Activated naive CD8-positive, alpha-beta T cell treated with anti-CD3 and anti-CD28 coated beads, Interleukin-2, amount 10 ng/mL, durations not matched to agents 7 days and 5 days (primary cell): ENCODE results near the gene CCN6. TPM values are rescaled to one million over a fixed set of nuclear protein-coding genes. Genes with fewer than 3 reads are reported as not detected.

Source experiments
- ATAC-seq: fragments of 150-1000 bp; cut with Tn5 transposase; one replicate; pipeline ENCODE4 v1.10.0; 2021; ENCODE audit warnings: low read depth, moderate library complexity
- POLR2A ChIA-PET: fragments of 350-600 bp; sonication (Branson Sonifier 250); formaldehyde crosslinking; loops from one replicate; lab custom pipeline; 2021; ENCODE audit warnings: antibody characterized with exemption; lab: Charles Lee
- DNase-seq: peaks from one replicate; pipeline ENCODE4 v3.0.0; 2021
- H3K27ac Mint-ChIP-seq: one replicate; pipeline ENCODE4 v1.8.0; 2022; ENCODE audit warnings: mild to moderate bottlenecking, mixed read lengths
- H3K27me3 Mint-ChIP-seq: one replicate; pipeline ENCODE4 v1.8.0; 2022; ENCODE audit warnings: mild to moderate bottlenecking, moderate library complexity, mixed read lengths
- H3K36me3 Mint-ChIP-seq: one replicate; pipeline ENCODE4 v1.8.0; 2021; ENCODE audit warnings: mild to moderate bottlenecking, mixed read lengths
- H3K4me1 Mint-ChIP-seq: one replicate; pipeline ENCODE4 v1.8.0; 2021; ENCODE audit warnings: mixed read lengths
- H3K4me3 Mint-ChIP-seq: one replicate; pipeline ENCODE4 v1.8.0; 2022; ENCODE audit warnings: mild to moderate bottlenecking, moderate library complexity, mixed read lengths
- H3K9me3 Mint-ChIP-seq: one replicate; pipeline ENCODE4 v1.8.0; 2021; ENCODE audit warnings: mixed read lengths
- total RNA-seq, 2 experiments: library from RNA; stranded (reverse); gene quantifications; one replicate each; pipeline ENCODE4 v1.2.3, GENCODE V29; 2021

Gene CCN6
- not detected for total RNA-seq

DNA sequence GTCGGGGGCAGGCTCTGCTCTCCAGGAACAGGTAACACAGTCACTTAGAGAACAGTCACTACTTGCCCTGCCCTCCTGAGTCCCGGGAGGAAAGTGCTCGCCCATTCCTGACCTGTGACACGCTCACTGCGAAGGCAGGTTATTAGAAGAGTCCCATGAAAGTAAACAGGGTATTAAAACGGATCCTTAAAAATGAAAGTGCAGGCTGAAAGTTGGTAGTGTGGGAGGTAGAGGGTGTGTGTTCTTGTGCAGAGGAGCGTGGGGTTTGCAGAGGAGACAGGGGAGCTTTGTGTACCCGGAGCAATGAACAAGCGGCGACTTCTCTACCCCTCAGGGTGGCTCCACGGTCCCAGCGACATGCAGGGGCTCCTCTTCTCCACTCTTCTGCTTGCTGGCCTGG is at the start of gene CCN6:
CCN6 (plus strand) TSS at position 104 of the 400 bp plus-strand sequence; CDS start at position 358, 254 bp downstream.
- ATAC-seq (no peak), DNase-seq (no peak)
- Mint-ChIP-seq H3K27me3 (peaks cover 6% of the 10 kb centered on the region), H3K4me1 (peaks cover 2% of the 10 kb centered on the region), H3K36me3 (no peaks in the 10 kb centered on the region), H3K27ac (no peak within 1 kb of the TSS), H3K9me3 (no peaks in the 10 kb centered on the region), H3K4me3 (no peak within 1 kb of the TSS)
- POLR2A ChIA-PET: no interaction called here

DNA sequence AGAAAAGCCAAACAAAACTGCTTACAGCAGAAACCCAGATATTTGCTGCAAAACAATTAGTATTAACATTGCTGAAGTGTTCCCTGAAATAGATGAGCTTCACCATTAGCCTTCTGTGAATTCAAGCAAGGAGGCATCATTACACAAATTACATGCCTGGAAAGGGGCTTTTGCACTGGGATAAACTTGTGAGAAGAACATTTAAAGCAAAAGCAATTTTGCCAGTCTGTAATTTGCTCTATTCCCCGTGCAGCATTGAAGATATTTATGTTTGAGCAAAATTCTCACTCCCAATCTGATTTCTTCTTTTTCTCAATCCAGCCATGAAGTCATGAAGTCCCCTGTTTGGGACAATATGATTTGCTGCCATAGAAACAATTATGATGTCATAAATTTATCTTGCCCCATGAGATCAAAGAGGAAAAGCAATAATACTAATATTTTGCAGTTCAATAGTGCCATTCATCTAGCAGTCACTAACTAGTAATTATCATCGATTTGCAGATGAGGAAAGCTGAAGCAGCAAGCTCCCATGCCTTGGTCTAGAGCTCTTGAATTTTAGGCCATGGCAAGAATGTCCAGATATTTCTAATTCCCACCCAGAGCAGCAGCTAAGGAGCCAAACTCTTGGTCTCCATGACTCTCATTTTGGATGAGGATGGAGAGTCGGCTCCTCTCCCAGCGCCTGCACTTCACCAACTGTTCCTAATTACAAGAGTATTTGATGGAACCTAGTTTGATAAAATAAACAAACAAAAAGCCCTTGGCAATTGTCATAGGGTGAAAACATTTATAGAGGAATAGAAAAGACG is 49.5 kb upstream of the CCN6 start:
- Mint-ChIP-seq H3K4me3 (no peak overlapping the region), H3K4me1 (peaks cover 3% of the 10 kb centered on the region), H3K9me3 (peaks cover 2% of the 10 kb centered on the region), H3K27me3 (no peaks in the 10 kb centered on the region), H3K36me3 (no peaks in the 10 kb centered on the region), H3K27ac (no peak overlapping the region)
- POLR2A ChIA-PET: no interaction called here
- no peak for DNase-seq
- ATAC-seq: no peak

- DNase-seq (no peak), ATAC-seq (no peak)
- Mint-ChIP-seq H3K27me3 (no peaks in the 10 kb centered on the region), H3K27ac (no peak overlapping the region), H3K36me3 (no peaks in the 10 kb centered on the region), H3K4me1 (peaks cover 3% of the 10 kb centered on the region), H3K9me3 (peaks cover 2% of the 10 kb centered on the region), H3K4me3 (no peak overlapping the region)
- POLR2A ChIA-PET: interaction anchor here (0.5 kb wide), 1 partner anchor 13 kb away, joined by 3 read pairs; no protein-coding TSS in a partner anchor
Measured at GRCh38 chr6:112005013-112005371, 48.9 kb upstream of the CCN6 start.

GRCh38 chr6:112007254-112007653 is 46.6 kb upstream of the CCN6 start:
- ATAC-seq: no peak
- no peaks in the 10 kb centered on the region for H3K9me3 Mint-ChIP-seq
- H3K36me3 Mint-ChIP-seq: no peaks in the 10 kb centered on the region
- DNase-seq: no peak
- no peak overlapping the region for H3K4me3 Mint-ChIP-seq
- H3K27me3 Mint-ChIP-seq: no peaks in the 10 kb centered on the region
- POLR2A ChIA-PET: no interaction called here
- H3K27ac Mint-ChIP-seq: no peak overlapping the region
- peaks cover 6% of the 10 kb centered on the region for H3K4me1 Mint-ChIP-seq

- no peaks in the 10 kb centered on the region for H3K36me3 Mint-ChIP-seq
- H3K4me1 Mint-ChIP-seq: peaks cover 6% of the 10 kb centered on the region
- POLR2A ChIA-PET: no interaction called here
- no peaks in the 10 kb centered on the region for H3K27me3 Mint-ChIP-seq
- no peak for ATAC-seq
- no peak overlapping the region for H3K27ac Mint-ChIP-seq
- no peak overlapping the region for H3K4me3 Mint-ChIP-seq
- no peaks in the 10 kb centered on the region for H3K9me3 Mint-ChIP-seq
- no peak for DNase-seq
Measured at GRCh38 chr6:112007805-112008204, 46.1 kb upstream of the CCN6 start.

DNA sequence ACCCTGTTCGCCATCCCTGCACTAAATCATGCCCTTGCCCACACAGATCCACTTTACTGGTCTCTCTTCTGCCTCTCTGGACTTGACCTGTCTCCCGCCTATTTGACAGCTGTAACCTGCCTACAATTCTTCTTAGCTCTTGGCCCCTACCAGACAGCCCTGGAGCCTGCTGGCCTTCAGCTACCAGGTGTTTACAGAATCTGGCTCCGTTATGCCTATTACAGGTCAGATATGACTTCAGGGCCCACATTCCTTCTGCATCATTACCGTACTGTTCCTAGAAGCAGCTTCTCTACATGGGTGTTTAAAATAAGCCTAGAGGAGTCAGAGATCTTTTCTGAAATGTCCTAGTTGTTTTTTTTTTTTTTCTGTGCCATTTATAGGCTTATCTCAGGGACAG is 45.4 kb upstream of the CCN6 start:
- H3K36me3 Mint-ChIP-seq: no peaks in the 10 kb centered on the region
- POLR2A ChIA-PET: no interaction called here
- no peak overlapping the region for H3K4me3 Mint-ChIP-seq
- H3K4me1 Mint-ChIP-seq: peaks cover 6% of the 10 kb centered on the region
- ATAC-seq (no peak), DNase-seq (no peak)
- H3K9me3 Mint-ChIP-seq: no peaks in the 10 kb centered on the region
- no peaks in the 10 kb centered on the region for H3K27me3 Mint-ChIP-seq
- H3K27ac Mint-ChIP-seq: no peak overlapping the region

DNA sequence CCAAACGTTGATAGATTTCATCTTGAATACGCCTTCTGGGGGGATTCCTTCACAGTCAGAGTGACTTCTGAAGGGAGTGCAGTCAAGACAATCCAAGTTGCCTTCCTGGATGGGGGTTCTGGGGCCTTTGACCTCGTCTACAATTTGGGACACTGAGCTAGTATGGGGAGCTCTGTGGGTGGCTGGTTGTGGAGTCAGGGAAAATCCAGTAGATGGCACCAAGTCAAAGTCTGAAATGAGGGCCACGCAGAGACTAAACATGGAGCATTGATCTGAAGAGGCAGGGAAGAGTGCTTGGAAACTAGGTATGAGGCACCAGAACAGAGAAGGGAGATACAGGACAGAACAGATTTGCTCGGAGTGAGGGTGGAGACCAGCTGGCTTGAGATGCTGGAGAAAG is 43.6 kb upstream of the CCN6 start:
- POLR2A ChIA-PET: interaction anchor here (1.5 kb wide), 1 partner anchor 32 kb away, joined by 12 read pairs; no protein-coding TSS in a partner anchor
- Mint-ChIP-seq H3K27me3 (no peaks in the 10 kb centered on the region), H3K4me3 (no peak overlapping the region), H3K4me1 (peaks cover 5% of the 10 kb centered on the region), H3K27ac (no peak overlapping the region), H3K36me3 (no peaks in the 10 kb centered on the region), H3K9me3 (no peaks in the 10 kb centered on the region)
- ATAC-seq (peak; percentile 61), DNase-seq (no peak)

DNA sequence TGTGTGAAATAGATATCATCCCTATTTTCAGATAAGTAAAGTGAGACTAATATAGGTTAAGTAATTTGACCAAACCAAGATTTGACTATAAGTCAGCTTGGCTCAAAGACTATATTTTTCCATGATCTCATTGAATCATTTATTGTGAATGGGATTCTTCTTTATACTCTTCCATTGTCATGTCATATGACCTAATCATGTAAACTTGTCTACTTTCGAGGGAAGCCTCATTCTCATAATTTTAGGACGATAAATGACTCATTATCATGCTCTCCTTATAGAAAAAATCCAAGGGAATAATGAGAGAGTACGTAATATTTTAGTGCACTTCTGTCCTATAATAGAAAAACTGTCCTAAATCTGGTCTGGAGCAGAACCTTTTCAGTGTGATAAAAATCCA is 40.9 kb upstream of the CCN6 start:
- ATAC-seq (no peak), DNase-seq (no peak)
- Mint-ChIP-seq H3K9me3 (no peaks in the 10 kb centered on the region), H3K4me1 (peaks cover 11% of the 10 kb centered on the region), H3K4me3 (no peak overlapping the region), H3K27ac (no peak overlapping the region), H3K36me3 (no peaks in the 10 kb centered on the region), H3K27me3 (no peaks in the 10 kb centered on the region)
- POLR2A ChIA-PET: no interaction called here

DNA sequence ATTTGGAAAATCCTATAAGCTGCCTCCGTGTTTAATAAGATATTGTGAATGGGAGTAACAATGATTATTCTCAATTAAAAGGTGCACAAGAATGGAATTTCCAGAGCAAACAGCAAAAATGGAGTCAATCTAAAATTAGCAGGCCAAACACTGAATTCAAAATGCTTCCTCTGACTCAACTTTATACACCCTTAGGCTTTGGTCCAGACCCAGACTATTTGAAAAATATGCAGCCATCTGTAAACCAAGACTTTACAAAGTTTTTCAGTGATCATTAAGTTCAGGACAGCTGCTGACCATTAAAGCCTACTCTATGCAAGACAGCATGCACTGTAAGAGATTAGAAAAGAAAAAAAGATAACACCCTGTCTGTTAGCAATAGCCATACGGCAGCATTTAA is 39.4 kb upstream of the CCN6 start:
- Mint-ChIP-seq H3K4me3 (no peak overlapping the region), H3K9me3 (no peaks in the 10 kb centered on the region), H3K36me3 (no peaks in the 10 kb centered on the region), H3K27me3 (no peaks in the 10 kb centered on the region), H3K27ac (no peak overlapping the region), H3K4me1 (peaks cover 11% of the 10 kb centered on the region)
- ATAC-seq (no peak), DNase-seq (no peak)
- POLR2A ChIA-PET: no interaction called here

DNA sequence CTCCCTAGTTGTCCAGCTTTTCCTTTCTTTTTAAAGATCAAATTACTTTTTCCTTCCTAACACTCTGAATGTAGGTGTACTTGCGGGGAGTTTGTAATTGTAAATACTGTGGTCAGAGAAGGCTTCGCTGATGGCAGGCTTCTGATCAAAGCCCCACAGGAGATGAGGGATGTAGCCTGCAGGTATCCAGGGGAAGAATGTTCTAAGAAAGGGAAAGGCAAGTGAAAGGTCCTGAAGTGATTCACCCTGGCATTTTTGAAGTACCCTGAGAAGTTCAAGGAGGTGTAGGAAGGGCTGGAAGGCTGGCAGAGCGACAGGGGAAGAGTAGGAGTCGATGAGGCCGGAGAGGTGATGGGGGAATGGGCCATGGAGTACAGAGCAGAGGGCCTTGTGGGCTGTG is 38.2 kb upstream of the CCN6 start:
- ATAC-seq: no peak
- DNase-seq: no peak
- peaks cover 8% of the 10 kb centered on the region for H3K4me1 Mint-ChIP-seq
- H3K9me3 Mint-ChIP-seq: no peaks in the 10 kb centered on the region
- H3K4me3 Mint-ChIP-seq: no peak overlapping the region
- no peaks in the 10 kb centered on the region for H3K27me3 Mint-ChIP-seq
- H3K36me3 Mint-ChIP-seq: no peaks in the 10 kb centered on the region
- POLR2A ChIA-PET: no interaction called here
- no peak overlapping the region for H3K27ac Mint-ChIP-seq

DNA sequence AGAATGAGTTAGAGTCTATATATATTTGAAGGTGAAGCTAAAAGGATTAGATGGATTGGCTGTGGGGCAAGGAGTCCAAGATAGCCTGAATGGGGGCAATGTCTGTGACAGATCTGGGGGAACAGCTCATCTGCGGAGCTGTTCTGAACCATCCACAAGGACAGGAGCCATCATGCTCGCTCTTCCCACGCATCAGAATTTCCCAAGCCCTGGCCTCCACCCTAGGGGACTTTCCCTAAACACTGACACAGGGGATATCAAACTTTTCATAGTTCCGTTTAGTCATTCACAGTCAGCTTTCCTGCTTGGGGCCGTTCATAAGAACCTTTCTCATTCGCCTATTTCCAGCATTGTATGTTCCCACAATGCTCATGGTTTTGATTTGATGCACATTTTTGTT is 37.6 kb upstream of the CCN6 start:
- H3K4me1 Mint-ChIP-seq: peaks cover 8% of the 10 kb centered on the region
- no peak overlapping the region for H3K4me3 Mint-ChIP-seq
- POLR2A ChIA-PET: no interaction called here
- no peak overlapping the region for H3K27ac Mint-ChIP-seq
- no peaks in the 10 kb centered on the region for H3K36me3 Mint-ChIP-seq
- H3K27me3 Mint-ChIP-seq: no peaks in the 10 kb centered on the region
- H3K9me3 Mint-ChIP-seq: no peaks in the 10 kb centered on the region
- DNase-seq (no peak), ATAC-seq (no peak)

- H3K27ac Mint-ChIP-seq: no peak overlapping the region
Measured at GRCh38 chr6:112017169-112017568, 36.7 kb upstream of the CCN6 start.

GRCh38 chr6:112017760-112018537 is 36.0 kb upstream of the CCN6 start:
- H3K4me1 Mint-ChIP-seq: peaks cover 8% of the 10 kb centered on the region
- no peaks in the 10 kb centered on the region for H3K9me3 Mint-ChIP-seq
- H3K27ac Mint-ChIP-seq: no peak overlapping the region
- no peaks in the 10 kb centered on the region for H3K36me3 Mint-ChIP-seq
- no peak overlapping the region for H3K4me3 Mint-ChIP-seq
- H3K27me3 Mint-ChIP-seq: no peaks in the 10 kb centered on the region
- DNase-seq: no peak
- ATAC-seq: no peak
- POLR2A ChIA-PET: interaction anchor here (0.8 kb wide), 1 partner anchor 13 kb away, joined by 3 read pairs; no protein-coding TSS in a partner anchor

More at GRCh38 chr6:112017169-112017568, 36.7 kb upstream of the CCN6 start:
- Mint-ChIP-seq H3K9me3 (no peaks in the 10 kb centered on the region), H3K36me3 (no peaks in the 10 kb centered on the region), H3K4me1 (peaks cover 8% of the 10 kb centered on the region), H3K27me3 (no peaks in the 10 kb centered on the region), H3K4me3 (no peak overlapping the region)
- POLR2A ChIA-PET: interaction anchor here (0.8 kb wide), 1 partner anchor 12 kb away, joined by 3 read pairs; no protein-coding TSS in a partner anchor
- DNase-seq (no peak), ATAC-seq (no peak)
